Transverse colon (tissue), 3 donors: Measurements from ENCODE around the gene CDK10.

ENCODE experiments used
- EP300 ChIP-seq: sonication (generic); formaldehyde crosslinking; IDR thresholded peaks from one replicate; pipeline ENCODE4 v1.6.1; 2017; ENCODE audit warnings: antibody characterized with exemption, low read depth
- TF ChIP-seq, protein P1 (sequence below), 5 experiments: fragments of 200-600 bp in 3 of 5; fragments of 450-650 bp in 2 of 5; sonication (generic) in 3 of 5; IDR thresholded peaks; 1 replicate in 2 of 5; 2 replicates in 3 of 5; pipeline ENCODE4 v1.5.1; 2016 to 2017; ENCODE audit warnings: antibody characterized with exemption in 5 of 5, inconsistent platforms in 3 of 5, mild to moderate bottlenecking in 2 of 5, moderate library complexity in 1 of 5

DNA sequence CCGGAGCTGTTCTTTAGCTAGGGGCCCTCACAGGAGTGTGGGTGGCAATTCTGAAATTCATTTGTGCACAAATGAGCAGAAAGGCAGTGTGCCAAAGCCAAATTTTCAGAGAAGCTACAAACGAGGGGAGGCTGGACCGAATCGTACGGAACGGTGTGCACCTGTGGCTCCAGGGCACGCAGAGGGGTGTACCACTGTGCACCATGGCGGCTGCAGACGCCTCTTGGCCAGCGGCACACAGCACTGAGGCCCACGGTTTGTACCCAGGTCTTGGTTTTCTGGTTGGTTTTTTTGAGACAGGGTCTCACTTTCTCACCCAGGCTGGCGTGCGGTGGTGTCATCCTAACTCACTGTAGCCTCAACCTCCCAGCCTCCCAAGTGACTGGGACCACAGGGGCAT lies 43.9 kb upstream of the CDK10 start:
- TF ChIP-seq, protein P1, sequence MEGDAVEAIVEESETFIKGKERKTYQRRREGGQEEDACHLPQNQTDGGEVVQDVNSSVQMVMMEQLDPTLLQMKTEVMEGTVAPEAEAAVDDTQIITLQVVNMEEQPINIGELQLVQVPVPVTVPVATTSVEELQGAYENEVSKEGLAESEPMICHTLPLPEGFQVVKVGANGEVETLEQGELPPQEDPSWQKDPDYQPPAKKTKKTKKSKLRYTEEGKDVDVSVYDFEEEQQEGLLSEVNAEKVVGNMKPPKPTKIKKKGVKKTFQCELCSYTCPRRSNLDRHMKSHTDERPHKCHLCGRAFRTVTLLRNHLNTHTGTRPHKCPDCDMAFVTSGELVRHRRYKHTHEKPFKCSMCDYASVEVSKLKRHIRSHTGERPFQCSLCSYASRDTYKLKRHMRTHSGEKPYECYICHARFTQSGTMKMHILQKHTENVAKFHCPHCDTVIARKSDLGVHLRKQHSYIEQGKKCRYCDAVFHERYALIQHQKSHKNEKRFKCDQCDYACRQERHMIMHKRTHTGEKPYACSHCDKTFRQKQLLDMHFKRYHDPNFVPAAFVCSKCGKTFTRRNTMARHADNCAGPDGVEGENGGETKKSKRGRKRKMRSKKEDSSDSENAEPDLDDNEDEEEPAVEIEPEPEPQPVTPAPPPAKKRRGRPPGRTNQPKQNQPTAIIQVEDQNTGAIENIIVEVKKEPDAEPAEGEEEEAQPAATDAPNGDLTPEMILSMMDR (IDR thresholded peaks at IDR 0.05): no peak
- TF ChIP-seq EP300: no peak
